Ishikawa (cell line): Measurements from ENCODE around the gene CDH23.

ENCODE experiments used
- CEBPB ChIP-seq: IDR thresholded peaks from 2 replicates; pipeline ENCODE4 v1.6.1; 2012
- EP300 ChIP-seq: IDR thresholded peaks from 2 replicates; pipeline ENCODE4 v1.6.1; 2012; ENCODE audit warnings: borderline replicate concordance
- MAX ChIP-seq: IDR thresholded peaks from 2 replicates; pipeline ENCODE4 v1.6.1; 2012
- NFIC ChIP-seq: IDR thresholded peaks from 2 replicates; pipeline ENCODE4 v1.6.1; 2012
- RAD21 ChIP-seq: IDR thresholded peaks from 2 replicates; pipeline ENCODE4 v1.6.1; 2012; ENCODE audit warnings: low read depth
- TAF1 ChIP-seq: IDR thresholded peaks from 2 replicates; pipeline ENCODE4 v1.6.1; 2012; ENCODE audit warnings: low read depth, mild to moderate bottlenecking
- TEAD4 ChIP-seq: IDR thresholded peaks from 2 replicates; pipeline ENCODE4 v1.6.1; 2012
- YY1 ChIP-seq: IDR thresholded peaks from 2 replicates; pipeline ENCODE4 v1.6.1; 2012; ENCODE audit warnings: low read depth
- ZBTB7A ChIP-seq: IDR thresholded peaks from 2 replicates; pipeline ENCODE4 v1.6.1; 2012; ENCODE audit warnings: low read depth

- TF ChIP-seq RAD21: no peak
- TF ChIP-seq EP300: no peak
- TF ChIP-seq TAF1: no peak
- no peak for TF ChIP-seq YY1
- TF ChIP-seq CEBPB: no peak
- no peak for TF ChIP-seq TEAD4
- TF ChIP-seq MAX: no peak
- no peak for TF ChIP-seq NFIC
- no peak for TF ChIP-seq ZBTB7A
These were observed 8.0 kb downstream of the CDH23 start for GRCh38 chr10:71404503-71405295.
